SK-N-MC (cell line): ENCODE measurements around the gene SLITRK4.

Experiments
- EZH2 ChIP-seq: fragments of 200-600 bp; sonication (generic); IDR thresholded peaks from one replicate; pipeline ENCODE4 v1.6.1; 2017; ENCODE audit warnings: antibody characterized with exemption
- FOXP2 ChIP-seq: optimal IDR thresholded peaks from 2 replicates; pipeline ENCODE3; 2011; ENCODE audit warnings: mild to moderate bottlenecking, moderate library complexity; ENCODE audit not compliant: insufficient read depth; ENCODE audit errors: extremely low read length, control extremely low read depth
- POLR2AphosphoS5 ChIP-seq: IDR thresholded peaks from 2 replicates; pipeline ENCODE4 v1.6.1; 2012; ENCODE audit warnings: mild to moderate bottlenecking, low read depth, low read length, borderline replicate concordance

- TF ChIP-seq POLR2AphosphoS5 (no peak), EZH2 (no peak), FOXP2 (no peak)
Observed at GRCh38 chrX:143601809-143602208, 34.1 kb downstream of the SLITRK4 start.
